Activated CD4-positive, CD25-positive, alpha-beta regulatory T cell (primary cell): ENCODE results near the gene PGAM1.
"Not testable (repeated sequence)": the region's sequence is repeated elsewhere in the genome, so short reads cannot be mapped to it uniquely, and the experiment has no call there.

Experiments used
- DNase-seq, 4 experiments: peaks; one replicate each; lab custom pipeline; 2025; lab: John Stamatoyannopoulos, UW

PGAM1 gene

DNA sequence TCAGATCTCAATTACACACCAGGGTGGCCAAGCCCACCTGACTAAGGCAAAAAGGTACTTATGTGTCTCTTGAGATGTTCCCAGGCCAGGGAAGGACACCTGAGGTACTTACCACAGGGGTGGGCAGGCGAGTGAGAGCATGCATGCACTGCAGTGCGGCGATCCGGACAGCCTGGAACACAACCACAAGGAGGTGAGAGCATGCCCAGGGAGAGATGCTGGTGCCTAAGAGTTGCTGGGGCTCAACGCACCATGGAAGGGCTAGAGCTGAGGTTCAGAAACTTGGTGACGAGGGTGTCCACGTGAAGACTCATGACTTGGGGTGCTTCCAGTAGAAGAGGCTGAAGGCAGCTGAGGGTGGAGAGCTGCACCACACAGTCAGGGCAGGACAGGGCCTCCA, 33.1 kb downstream of the PGAM1 start:
- no peak for DNase-seq

DNA sequence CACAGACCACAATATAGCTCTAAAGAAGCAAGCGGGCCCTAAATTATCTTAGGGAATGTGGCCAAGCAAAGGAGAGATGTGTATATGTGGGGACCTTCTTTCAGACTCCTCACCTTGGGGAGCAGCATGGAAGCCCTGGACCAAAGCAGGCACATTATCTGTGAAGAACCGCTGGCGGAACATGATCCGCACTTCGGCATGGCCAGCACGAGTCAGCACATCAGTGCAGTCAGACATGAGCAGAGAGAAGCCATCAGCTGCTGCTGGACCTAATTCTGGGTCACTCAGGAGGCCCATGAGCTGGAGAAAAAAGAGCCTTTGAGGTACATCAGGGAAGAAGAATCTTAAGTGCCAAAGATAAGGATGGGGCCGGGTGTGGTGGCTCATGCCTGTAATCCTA, 33.9 kb downstream of the PGAM1 start:
- no peak for DNase-seq

DNA sequence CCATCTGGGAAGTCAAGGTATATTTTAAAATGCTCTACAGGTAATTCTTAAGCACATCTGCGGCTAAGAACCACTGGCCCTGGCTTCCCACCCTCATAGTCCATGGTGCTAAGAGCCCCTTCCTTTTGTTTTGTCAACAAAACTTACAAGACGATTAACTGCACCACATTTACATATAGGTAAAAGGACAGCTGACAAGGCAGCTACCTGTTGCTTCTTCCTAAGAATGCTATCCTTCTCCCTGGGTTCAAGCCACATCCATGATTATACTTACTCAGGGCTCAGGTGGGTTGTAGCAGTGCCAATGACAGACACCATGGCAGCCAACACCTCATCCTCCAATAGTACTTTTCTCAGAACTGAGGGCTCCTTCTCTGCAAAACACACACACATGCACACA, 36.3 kb downstream of the PGAM1 start:
- no peak for DNase-seq

DNA sequence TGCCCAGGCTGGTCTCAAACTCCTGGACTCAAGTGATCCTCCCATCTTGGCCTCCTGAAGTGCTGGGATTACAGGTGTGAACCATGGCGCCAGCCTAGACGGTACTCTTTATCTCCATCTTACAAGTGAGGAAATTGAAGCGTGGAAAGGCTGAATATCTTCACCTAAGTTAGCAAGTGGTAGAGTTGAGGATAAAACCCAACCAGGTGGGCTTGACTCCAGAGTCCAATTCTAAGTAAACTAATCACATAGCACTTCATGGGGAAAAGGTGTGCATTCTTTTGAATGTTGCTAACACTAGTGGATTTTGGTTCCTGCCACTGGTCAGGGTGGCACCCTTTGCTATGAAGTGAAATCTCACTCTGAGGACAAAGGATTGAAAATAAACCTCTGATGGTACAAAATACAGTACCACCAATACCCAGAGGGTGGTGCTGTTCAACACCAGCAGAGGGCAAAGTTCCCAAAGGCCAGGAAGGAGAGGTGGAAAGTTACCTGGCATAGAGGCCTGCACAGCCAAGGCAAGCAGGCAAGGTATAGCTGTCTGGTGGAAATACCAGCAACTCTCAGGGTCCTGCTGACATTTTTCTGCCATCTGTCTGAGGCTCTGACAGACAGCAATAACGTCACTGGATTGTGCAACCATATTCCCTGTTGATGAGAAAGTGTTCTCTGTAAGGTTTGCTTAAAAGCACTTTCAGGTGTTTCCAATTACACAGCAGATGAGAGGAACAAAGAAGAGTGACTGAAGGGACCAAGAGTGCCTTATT, 37.6 kb downstream of the PGAM1 start:
- DNase-seq, result peak in 2 of 4 experiments; percentile 5 to 7

DNA sequence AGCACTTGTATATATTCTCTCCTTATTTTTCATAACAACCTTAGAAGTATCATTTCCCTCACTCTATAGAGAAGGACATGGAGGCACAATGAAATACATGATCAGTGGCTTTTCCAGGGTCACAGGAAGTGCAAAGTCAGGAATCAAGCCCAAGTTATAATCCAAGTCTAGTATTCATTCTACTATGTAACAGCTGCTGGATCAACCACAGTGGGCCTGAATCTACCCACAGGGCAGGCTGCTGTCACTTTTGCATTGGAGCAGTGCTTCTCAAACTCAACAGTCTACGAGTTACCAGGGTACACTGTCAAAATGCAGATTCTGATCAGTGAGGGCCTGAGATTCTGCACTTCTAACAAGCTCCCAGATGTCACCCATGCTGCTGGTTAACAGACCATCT, 38.2 kb downstream of the PGAM1 start:
- no peak for DNase-seq

DNA sequence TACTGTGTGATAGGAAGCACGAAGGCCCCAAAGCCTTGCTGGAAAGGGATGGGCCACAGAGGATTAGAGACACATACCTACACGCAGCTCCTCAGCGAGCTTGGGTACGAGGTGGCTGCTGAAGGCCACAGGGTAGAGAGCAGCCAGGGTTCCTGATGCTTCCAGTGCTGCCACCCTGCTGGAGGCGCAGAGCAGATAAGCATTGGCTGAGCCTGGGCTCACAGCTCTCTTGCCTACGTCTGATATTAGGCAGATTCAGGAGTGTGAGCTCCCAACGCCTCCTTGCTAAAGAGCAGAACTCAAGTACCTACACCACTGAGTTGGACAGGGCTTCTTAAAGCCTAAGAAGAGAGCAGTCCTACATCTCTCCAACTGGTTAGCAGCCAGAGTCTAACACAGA, 40.0 kb downstream of the PGAM1 start:
- no peak for DNase-seq

DNA sequence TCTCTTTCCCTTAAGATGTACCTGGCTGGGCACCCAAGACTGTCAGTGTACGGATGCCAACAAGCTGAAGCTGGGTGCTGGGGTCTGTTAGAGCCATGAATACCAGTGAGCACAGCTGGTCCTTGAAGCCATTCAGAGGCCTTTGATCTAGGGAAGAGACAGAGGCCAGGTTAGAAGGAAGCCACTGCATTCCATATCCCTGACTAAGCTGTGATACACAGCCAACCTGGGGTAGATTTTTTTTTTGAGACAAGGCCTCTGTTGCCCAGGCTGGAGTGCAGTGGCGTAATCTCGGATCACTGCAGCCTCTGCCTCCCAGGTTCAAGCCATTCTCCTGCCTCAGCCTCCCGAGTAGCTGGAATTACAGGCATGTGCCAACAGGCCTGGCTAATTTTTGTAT, 40.8 kb downstream of the PGAM1 start:
- DNase-seq, result no peak

DNA sequence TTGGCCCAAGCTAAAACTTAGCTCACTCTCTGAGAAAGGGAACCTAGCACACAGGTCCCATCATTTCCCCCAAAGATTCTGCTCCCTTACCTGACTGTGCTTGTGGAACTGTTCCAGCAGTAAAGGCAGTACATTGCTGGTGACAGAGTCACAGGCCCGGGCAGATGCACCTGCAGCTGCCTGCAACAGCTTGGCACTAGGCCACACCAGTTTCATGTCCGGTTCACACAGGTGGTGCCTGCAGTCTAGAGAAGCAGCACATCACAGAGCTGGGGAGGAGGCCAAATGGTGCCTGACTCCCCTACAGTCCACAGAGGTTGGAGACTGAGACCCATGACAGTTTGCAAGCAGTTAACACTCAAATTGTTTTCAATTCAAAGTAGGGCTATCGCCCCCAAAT, 42.2 kb downstream of the PGAM1 start:
- DNase-seq, result no peak

DNA sequence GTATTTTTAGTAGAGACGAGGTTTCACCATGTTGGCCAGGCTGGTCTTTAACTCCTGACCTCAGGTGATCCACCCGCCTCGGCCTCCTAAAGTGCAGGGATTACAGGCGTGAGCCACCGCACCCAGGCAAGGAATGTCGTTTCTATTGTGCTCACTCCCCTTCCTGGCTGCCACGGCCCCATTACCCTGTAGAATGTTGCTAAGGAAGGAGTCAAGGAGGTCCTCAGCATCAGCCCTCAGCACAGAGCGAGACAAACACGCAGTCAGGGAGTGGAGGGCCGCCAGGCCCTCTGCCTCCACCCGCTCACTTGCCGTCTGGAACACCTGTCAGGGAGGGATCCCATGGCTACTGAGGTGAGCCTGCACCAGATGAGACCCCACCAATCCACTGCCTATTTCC, 42.8 kb downstream of the PGAM1 start:
- not testable (repeated sequence) for DNase-seq

DNA sequence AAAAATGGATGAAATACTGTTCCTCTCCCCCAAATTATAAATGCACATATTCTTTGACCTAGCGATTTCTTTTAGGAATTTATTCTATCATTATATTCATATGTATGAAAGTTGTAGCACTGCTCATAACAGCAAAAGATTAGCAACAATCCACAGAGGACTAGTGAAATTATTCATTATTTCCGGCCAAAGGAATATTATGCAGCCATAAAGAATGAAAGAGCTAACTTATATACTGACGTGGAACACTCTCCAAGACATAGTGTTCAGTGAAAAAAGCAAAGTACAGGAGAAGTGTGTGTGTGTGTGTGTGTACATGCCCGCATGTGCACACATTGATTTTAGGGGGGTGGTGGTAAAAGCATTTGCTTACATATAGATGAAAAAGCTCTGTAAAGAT, 48.9 kb downstream of the PGAM1 start:
- DNase-seq, result no peak

DNA sequence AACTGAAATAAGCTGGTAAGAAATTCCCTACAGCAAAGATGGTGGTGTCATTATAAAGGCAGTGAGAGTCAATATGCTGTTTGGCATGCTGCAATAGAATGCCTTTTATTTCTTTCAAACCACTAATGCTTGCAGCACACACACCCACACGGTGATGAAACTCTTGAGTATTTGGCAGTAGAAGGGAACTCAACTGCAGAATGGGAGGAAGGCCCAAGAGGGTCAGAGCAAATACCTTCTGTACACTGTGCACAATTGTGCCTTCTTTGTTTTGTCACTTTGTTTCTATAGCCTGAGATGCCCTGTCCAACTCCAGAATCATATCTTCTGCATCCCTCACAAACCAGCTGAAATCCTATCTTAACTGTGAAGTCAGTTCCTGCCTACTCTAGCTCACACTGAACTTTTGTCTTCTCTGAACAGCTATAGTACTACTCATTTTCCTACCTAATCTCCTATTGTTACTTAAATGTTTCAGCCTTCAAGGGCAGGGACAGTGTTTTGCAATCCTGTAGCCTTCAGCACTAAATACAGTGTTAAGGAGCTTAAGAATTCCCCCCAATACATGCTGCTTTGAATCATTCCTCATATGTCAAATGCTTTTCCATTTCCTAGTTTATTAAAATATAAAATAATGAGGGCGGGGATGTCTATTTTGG, 50.1 kb downstream of the PGAM1 start:
- DNase-seq, result no peak

DNA sequence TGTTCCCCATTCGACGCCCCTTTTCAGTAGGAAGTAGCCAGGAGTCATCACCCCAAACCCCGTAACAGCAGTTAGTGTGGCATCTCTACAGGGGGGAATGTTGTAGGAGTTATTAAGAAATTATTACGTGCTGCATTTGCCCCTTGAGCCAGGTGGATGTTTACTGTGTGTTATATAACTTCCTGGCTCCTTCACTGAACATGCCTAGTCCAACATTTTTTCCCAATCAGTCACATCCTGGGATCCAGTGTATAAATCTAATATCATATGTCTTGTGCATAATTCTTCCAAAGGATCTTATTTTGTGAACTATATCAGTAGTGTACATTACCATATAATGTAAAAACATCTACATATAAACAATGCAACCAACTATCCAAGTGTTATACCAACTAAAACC, 53.4 kb downstream of the PGAM1 start:
- not testable (repeated sequence) for DNase-seq

DNA sequence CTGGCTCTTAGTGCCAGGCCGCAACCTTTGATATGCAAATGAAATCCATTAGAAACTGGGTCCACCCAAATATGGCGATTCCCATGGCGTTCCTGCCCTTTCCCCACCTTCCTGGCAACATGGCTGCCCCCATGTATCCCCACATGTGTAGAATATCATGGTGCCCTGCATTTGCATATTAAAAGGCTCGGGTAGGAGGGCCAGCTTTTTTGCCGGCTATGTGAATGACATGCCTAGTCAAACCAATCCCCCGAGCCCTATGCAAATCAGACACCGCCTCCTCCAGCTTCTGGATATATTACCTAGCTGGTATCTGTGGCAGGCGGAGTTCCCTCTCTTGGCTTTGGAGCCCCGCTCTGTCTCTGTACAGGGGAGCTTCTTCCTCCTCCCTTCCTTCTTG, 53.9 kb downstream of the PGAM1 start:
- no peak for DNase-seq

DNA sequence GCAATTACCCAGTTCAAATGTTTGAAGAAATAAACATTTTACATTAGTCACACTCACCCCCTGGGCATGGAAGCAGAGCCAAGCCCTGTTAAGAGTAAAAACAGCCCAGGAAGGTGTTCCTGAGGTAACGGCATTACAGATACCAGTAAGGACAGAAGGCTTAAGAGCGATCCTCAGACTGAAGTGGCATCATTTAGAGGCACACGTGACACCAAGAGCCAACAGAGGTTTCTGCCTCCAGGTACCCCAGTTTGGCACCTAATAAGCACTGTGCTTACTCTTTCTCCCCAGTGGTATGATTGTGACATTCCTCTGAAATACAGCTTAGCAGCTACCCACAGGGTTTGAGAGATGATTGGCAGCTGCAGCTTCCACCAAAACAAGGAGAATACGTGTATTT, 55.1 kb downstream of the PGAM1 start:
- no peak for DNase-seq

DNA sequence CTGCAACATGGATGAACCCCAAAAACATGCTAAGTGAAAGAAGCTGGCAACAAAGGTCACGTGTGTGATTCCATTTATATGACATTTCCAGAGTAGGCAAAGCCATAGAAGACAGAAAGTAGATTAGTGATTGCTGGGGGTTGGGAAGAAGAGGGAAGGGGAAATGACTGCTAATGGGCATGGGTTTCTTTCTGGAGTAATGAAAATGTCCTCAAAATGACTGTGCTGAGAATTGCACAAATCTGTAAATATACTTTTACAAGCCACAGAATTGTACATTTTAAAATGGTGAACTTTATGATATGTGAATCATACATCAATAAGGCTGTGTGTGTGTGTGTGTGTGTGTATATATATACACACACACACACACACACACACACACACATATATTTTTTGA, 56.4 kb downstream of the PGAM1 start:
- no peak for DNase-seq
